HepG2 (cell line): Measurements from ENCODE around the gene ESRRG. TPM values are rescaled to one million over a fixed set of nuclear protein-coding genes. Genes with fewer than 3 reads are reported as not detected.

Experiments
- ATAC-seq: fragments of 200-7000 bp; cut with Tn5 transposase; 3 replicates; pipeline ENCODE4 v1.9.1; 2020; ENCODE audit warnings: mild to moderate bottlenecking, moderate library complexity
- BruUV-seq: library from RNA; stranded (reverse); fragments of 400-500 nt; replicated peaks from 2 replicates; lab custom pipeline; 2021; lab: Mats Ljungman, UMichigan
- CTCF ChIA-PET: fragments of 300-600 bp; formaldehyde crosslinking; extraction: SDS; loops from one replicate; lab custom pipeline; 2021; ENCODE audit warnings: low total read pairs, inconsistent platforms, low intra/inter-chr PET ratio; lab: Yijun Ruan, JAX
- POLR2A ChIA-PET: fragments of 350-600 bp; sonication (Branson Sonifier 250); formaldehyde crosslinking; loops from one replicate; lab custom pipeline; 2020; ENCODE audit warnings: antibody characterized with exemption, inconsistent platforms; lab: Yijun Ruan, JAX
- DNase-seq: peaks from one replicate; pipeline ENCODE4 v3.0.0-alpha.2; 2015; ENCODE audit warnings: low spot score
- FAIRE-seq: peaks from 3 replicates; lab custom pipeline; 2011; peaks lifted over from hg19 to GRCh38; lab: Jason Lieb, UNC
- H2AFZ ChIP-seq: one replicate; pipeline ENCODE4 v1.6.1; 2011; ENCODE audit warnings: low read length, inconsistent platforms
- H3K27ac ChIP-seq: fragments of 300-600 bp; 3 replicates; pipeline ENCODE4 v1.8.0; 2011; ENCODE audit warnings: mixed run types, mild to moderate bottlenecking, mixed read lengths, low read length, inconsistent platforms; ENCODE audit not compliant: insufficient read depth; ENCODE audit errors: extremely low read length
- H3K27me3 ChIP-seq, 2 experiments: fragments of 200-600 bp in 1 of 2; 2 replicates in 1 of 2; 3 replicates in 1 of 2; pipeline versions ENCODE4 v1.6.0 to v1.8.0; 2011; ENCODE audit warnings: low read length in 2 of 2, mild to moderate bottlenecking in 2 of 2, moderate library complexity in 2 of 2, inconsistent platforms in 1 of 2; ENCODE audit not compliant: insufficient read depth in 2 of 2, control insufficient read depth in 1 of 2
- H3K36me3 ChIP-seq, 2 experiments: fragments of 200-600 bp in 1 of 2; replicated peaks in 1 of 2; 2 replicates in 1 of 2; 3 replicates in 1 of 2; pipeline versions ENCODE4 v1.5.1 to v1.8.0; 2011; ENCODE audit warnings: low read length in 2 of 2, inconsistent platforms in 1 of 2; ENCODE audit not compliant: insufficient read depth in 2 of 2, control insufficient read depth in 1 of 2
- H3K4me1 ChIP-seq: 2 replicates; pipeline ENCODE4 v1.5.1; 2012; ENCODE audit warnings: low read length, inconsistent platforms; ENCODE audit not compliant: insufficient read depth
- H3K4me2 ChIP-seq: 2 replicates; pipeline ENCODE4 v1.6.0; 2011; ENCODE audit warnings: low read depth, low read length, inconsistent platforms
- H3K4me3 ChIP-seq, 3 experiments: fragments of 200-600 bp in 1 of 3; sonication (generic), shearing (Covaris generic) in 1 of 3; replicated peaks in 1 of 3; 2 replicates each; pipeline ENCODE4 v1.5.1; 2011 to 2016; ENCODE audit warnings: low read length in 3 of 3, inconsistent platforms in 2 of 3, low read depth in 2 of 3, mild to moderate bottlenecking in 2 of 3, control low read depth in 1 of 3, mixed read lengths in 1 of 3; ENCODE audit not compliant: insufficient read depth in 1 of 3
- H3K79me2 ChIP-seq: one replicate; pipeline ENCODE4 v1.6.1; 2011; ENCODE audit warnings: low read length, inconsistent platforms; ENCODE audit not compliant: insufficient read depth
- H3K9ac ChIP-seq: 2 replicates; pipeline ENCODE4 v1.6.0; 2011; ENCODE audit warnings: mild to moderate bottlenecking, low read depth, low read length, inconsistent platforms; ENCODE audit not compliant: insufficient read depth
- H3K9me3 ChIP-seq: 2 replicates; pipeline ENCODE4 v1.5.1; 2012; ENCODE audit warnings: mild to moderate bottlenecking, low read length
- H4K20me1 ChIP-seq: 2 replicates; pipeline ENCODE4 v1.6.0; 2011; ENCODE audit warnings: inconsistent platforms, mild to moderate bottlenecking, low read length, moderate library complexity; ENCODE audit not compliant: insufficient read depth
- ARHGAP35 ChIP-seq: sonication (generic); formaldehyde crosslinking; IDR thresholded peaks from 2 replicates; pipeline ENCODE4 v1.9.0; 2022; ENCODE audit warnings: mild to moderate bottlenecking, inconsistent platforms, moderate library complexity, missing genetic modification reagents, borderline replicate concordance
- CBFB ChIP-seq: sonication (generic); formaldehyde crosslinking; IDR thresholded peaks from 2 replicates; pipeline ENCODE4 v1.4.0; 2020; ENCODE audit warnings: missing genetic modification reagents
- DRAP1 ChIP-seq: IDR thresholded peaks from 2 replicates; pipeline ENCODE4 v1.6.1; 2016; ENCODE audit warnings: missing genetic modification reagents, missing compliant biosample characterization
- FOXC1 ChIP-seq: sonication (generic); formaldehyde crosslinking; IDR thresholded peaks from 2 replicates; pipeline ENCODE4 v1.8.0; 2022; ENCODE audit warnings: mild to moderate bottlenecking, missing genetic modification reagents, borderline replicate concordance
- NFRKB ChIP-seq: fragments of 450-650 bp; IDR thresholded peaks from 2 replicates; pipeline ENCODE4 v1.6.1; 2017
- XRCC5 ChIP-seq: fragments of 200-400 bp; formaldehyde crosslinking; optimal IDR thresholded peaks from 2 replicates; pipeline ENCODE3; 2017; ENCODE audit warnings: mild to moderate bottlenecking, low read length
- ZNF274 ChIP-seq: sonication (generic); formaldehyde crosslinking; IDR thresholded peaks from 2 replicates; pipeline ENCODE4 v1.5.1; 2020; ENCODE audit warnings: mild to moderate bottlenecking, missing genetic modification reagents
- ZNF687 ChIP-seq: sonication (generic); formaldehyde crosslinking; IDR thresholded peaks from 2 replicates; pipeline ENCODE4 v1.5.1; 2020; ENCODE audit warnings: mild to moderate bottlenecking, missing genetic modification reagents, moderate library complexity
- WGBS: methylation state at CpG from one replicate; pipeline ENCODE4 v1.1.6; 2017; ENCODE audit warnings: low lambda C conversion rate; 5-methylcytosine and 5-hydroxymethylcytosine counted together
- in situ Hi-C: cut with HindIII; loops from 2 replicates; pipeline ENCODE4 v1.10.0; 2017; ENCODE audit warnings: low pct_unique_long_range_greater_than_20kb; ENCODE audit not compliant: extremely low pct_ligation_motif_present
- intact Hi-C: fragments of 100-400 bp; cut with micrococcal nuclease; formaldehyde crosslinking; loops from one replicate; pipeline ENCODE4 v1.10.0; 2022; ENCODE audit not compliant: unreplicated experiment
- polyA plus RNA-seq, 8 experiments: library from polyadenylated mRNA; depleted of rRNA in 3 of 8; stranded (reverse) in 7 of 8; unstranded in 1 of 8; fragments of >200 nt; fragmentation: Illumina TruSeq in 4 of 8; extraction: Trizol in 4 of 8; gene quantifications; 2 replicates each; pipeline versions ENCODE4 v1.2.1 to v1.2.3, GENCODE V29; 2011 to 2016; ENCODE audit warnings: low read depth in 4 of 8, missing spikeins in 1 of 8, mixed read lengths in 1 of 8; ENCODE audit not compliant: insufficient read depth in 1 of 8
- total RNA-seq, 5 experiments: library from RNA; depleted of rRNA; stranded (reverse); fragments of >200 nt; fragmentation: Illumina TruSeq; extraction: Trizol; gene quantifications; 2 replicates each; pipeline ENCODE4 v1.2.3, GENCODE V29; 2016; ENCODE audit warnings: low read depth in 1 of 5
- TF ChIP-seq, protein P1 (sequence below): sonication (generic); formaldehyde crosslinking; IDR thresholded peaks from 2 replicates; pipeline ENCODE4 v1.9.0; 2022; ENCODE audit warnings: low read depth, missing genetic modification reagents

The ESRRG gene
- total and polyA plus RNA-seq, 2 of the 13 experiments (the other 11 are each of a cell fraction or from before 2014, with no cell fraction given) = not detected

DNA sequence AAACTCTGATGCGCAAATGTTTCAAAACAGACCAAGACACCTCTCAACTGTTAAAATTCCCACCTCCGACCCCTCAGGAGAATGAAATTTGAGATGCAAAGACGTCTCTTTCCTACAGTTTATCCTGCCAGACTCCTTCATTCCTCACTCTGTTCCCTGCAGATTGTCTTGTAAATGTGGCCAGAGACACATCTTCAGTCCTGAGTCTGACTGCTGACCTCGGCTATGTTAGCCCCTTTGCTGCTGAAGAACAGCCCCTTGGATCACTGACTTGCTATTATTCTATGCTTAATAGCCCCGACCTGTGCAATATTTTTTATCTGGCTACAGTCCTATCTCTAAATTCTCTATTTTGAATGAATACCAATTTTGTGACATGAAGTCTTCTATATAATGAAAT, 16.6 kb upstream of the ESRRG start:
- no peak overlapping the region for H3K4me2 ChIP-seq
- CTCF ChIA-PET = no interaction called here

More for the DNA sequence above, 16.6 kb upstream of the ESRRG start:
- POLR2A ChIA-PET = no interaction called here
- no peak overlapping the region for H3K4me3 ChIP-seq
- H3K79me2 ChIP-seq = no peaks in the 10 kb centered on the region
- in situ Hi-C loops = no loop called here
- no TSS peak for BruUV-seq
- H3K9ac ChIP-seq = no peak overlapping the region
- DNase-seq = no peak
- no peaks in the 10 kb centered on the region; a peak in 1 of 5 replicates for H3K27me3 ChIP-seq
- no peak for FAIRE-seq
- H3K36me3 ChIP-seq = no peaks in the 10 kb centered on the region
- WGBS = 0% methylated on average over 5 of the region's 5 CpGs
- TF ChIP-seq ARHGAP35 (CRISPR knock-in tag) (no peak), ZNF274 (no peak), NFRKB (no peak), ZNF687 (CRISPR knock-in tag) (no peak), CBFB (CRISPR knock-in tag) (no peak), FOXC1 (CRISPR knock-in tag) (no peak), DRAP1 (CRISPR knock-in tag) (no peak), XRCC5 (no peak)
- TF ChIP-seq, protein P1, sequence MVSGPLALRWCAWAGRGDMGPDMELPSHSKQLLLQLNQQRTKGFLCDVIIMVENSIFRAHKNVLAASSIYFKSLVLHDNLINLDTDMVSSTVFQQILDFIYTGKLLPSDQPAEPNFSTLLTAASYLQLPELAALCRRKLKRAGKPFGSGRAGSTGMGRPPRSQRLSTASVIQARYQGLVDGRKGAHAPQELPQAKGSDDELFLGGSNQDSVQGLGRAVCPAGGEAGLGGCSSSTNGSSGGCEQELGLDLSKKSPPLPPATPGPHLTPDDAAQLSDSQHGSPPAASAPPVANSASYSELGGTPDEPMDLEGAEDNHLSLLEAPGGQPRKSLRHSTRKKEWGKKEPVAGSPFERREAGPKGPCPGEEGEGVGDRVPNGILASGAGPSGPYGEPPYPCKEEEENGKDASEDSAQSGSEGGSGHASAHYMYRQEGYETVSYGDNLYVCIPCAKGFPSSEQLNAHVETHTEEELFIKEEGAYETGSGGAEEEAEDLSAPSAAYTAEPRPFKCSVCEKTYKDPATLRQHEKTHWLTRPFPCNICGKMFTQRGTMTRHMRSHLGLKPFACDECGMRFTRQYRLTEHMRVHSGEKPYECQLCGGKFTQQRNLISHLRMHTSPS = no peak
- no peaks in the 10 kb centered on the region for H3K9me3 ChIP-seq
- no peaks in the 10 kb centered on the region for H3K4me1 ChIP-seq
- ATAC-seq = no peak
- H4K20me1 ChIP-seq = no peaks in the 10 kb centered on the region
- intact Hi-C loops = loop anchor here (10.0 kb wide), 2 partner anchors 435 to 915 kb away; no protein-coding TSS in a partner anchor
- H2AFZ ChIP-seq = no peak overlapping the region
- no peak overlapping the region for H3K27ac ChIP-seq
